GM19468 (cell line): Measurements from ENCODE around the gene BCCIP.

Experiments
- ATAC-seq: cut with Tn5 transposase; IDR thresholded peaks from one replicate; pipeline ENCODE4 v1.9.1; 2021; ENCODE audit warnings: mild to moderate bottlenecking, moderate library complexity, moderate number of reproducible peaks; ENCODE audit not compliant: unreplicated experiment; ENCODE audit errors: extremely low read depth

Gene BCCIP

GRCh38 chr10:125797424-125797823, 25.9 kb upstream of the BCCIP start:
- ATAC-seq: no peak

- ATAC-seq: no peak
These were observed 25.2 kb upstream of the BCCIP start for GRCh38 chr10:125797994-125798662.

- ATAC-seq: no peak
These were observed 23.7 kb upstream of the BCCIP start for GRCh38 chr10:125799451-125800182.

GRCh38 chr10:125801574-125801973, 21.8 kb upstream of the BCCIP start:
- ATAC-seq: no peak

- ATAC-seq: no peak
These were observed 21.2 kb upstream of the BCCIP start for GRCh38 chr10:125802131-125802530.

GRCh38 chr10:125802739-125803138, 20.6 kb upstream of the BCCIP start:
- ATAC-seq: no peak

- ATAC-seq: no peak
These were observed 15.3 kb upstream of the BCCIP start for GRCh38 chr10:125808047-125808446.

GRCh38 chr10:125811251-125811650, 12.1 kb upstream of the BCCIP start:
- no peak for ATAC-seq

GRCh38 chr10:125812128-125812750, 11.1 kb upstream of the BCCIP start:
- ATAC-seq: no peak

- ATAC-seq: no peak
These were observed 7.6 kb upstream of the BCCIP start for GRCh38 chr10:125815764-125816163.

GRCh38 chr10:125816548-125816947, 6.8 kb upstream of the BCCIP start:
- no peak for ATAC-seq

GRCh38 chr10:125817337-125817946, 5.9 kb upstream of the BCCIP start:
- no peak for ATAC-seq

GRCh38 chr10:125820701-125821100, 2.6 kb upstream of the BCCIP start:
- ATAC-seq: peak; percentile 40

GRCh38 chr10:125823663-125824251, 411 bp downstream of the BCCIP start:
- ATAC-seq: no peak

- ATAC-seq: no peak
These were observed 1.4 kb downstream of the BCCIP start for GRCh38 chr10:125824736-125825135.

GRCh38 chr10:125827133-125827532, 3.8 kb downstream of the BCCIP start:
- ATAC-seq: no peak

GRCh38 chr10:125828311-125828710, 5.0 kb downstream of the BCCIP start:
- ATAC-seq: no peak

- ATAC-seq: no peak
These were observed 13.4 kb downstream of the BCCIP start for GRCh38 chr10:125836746-125837145.

GRCh38 chr10:125838802-125839575, 15.6 kb downstream of the BCCIP start:
- no peak for ATAC-seq

GRCh38 chr10:125840406-125840805, 17.1 kb downstream of the BCCIP start:
- ATAC-seq: no peak
